HUES64 (cell line): ENCODE results near the gene FYN.

Source experiments
- H3K27ac ChIP-seq: 2 replicates; pipeline ENCODE4 v1.7.0; 2013; ENCODE audit warnings: low read depth, low read length, inconsistent platforms
- H3K27me3 ChIP-seq: 2 replicates; pipeline ENCODE4 v1.6.1; 2013; ENCODE audit warnings: mild to moderate bottlenecking, low read length; ENCODE audit not compliant: insufficient read depth
- H3K36me3 ChIP-seq: 2 replicates; pipeline ENCODE4 v1.6.1; 2013; ENCODE audit warnings: mild to moderate bottlenecking, low read length; ENCODE audit not compliant: insufficient read depth
- H3K4me1 ChIP-seq: 2 replicates; pipeline ENCODE4 v1.6.1; 2013; ENCODE audit warnings: mild to moderate bottlenecking, low read length, moderate library complexity; ENCODE audit not compliant: insufficient read depth
- H3K4me3 ChIP-seq: 2 replicates; pipeline ENCODE4 v1.5.1; 2013; ENCODE audit warnings: mild to moderate bottlenecking, low read length, moderate library complexity
- H3K9ac ChIP-seq: 2 replicates; pipeline ENCODE4 v1.6.1; 2013; ENCODE audit warnings: mild to moderate bottlenecking, low read depth, low read length
- H3K9me3 ChIP-seq: 2 replicates; pipeline ENCODE4 v1.6.1; 2013; ENCODE audit warnings: low read depth, low read length; ENCODE audit not compliant: insufficient read depth
- WGBS: fragments of 150-250, 120-280 bp; methylation state at CpG from one replicate; pipeline ENCODE4 v1.1.7; 2013; ENCODE audit warnings: missing lambda C conversion rate; 5-methylcytosine and 5-hydroxymethylcytosine counted together

FYN gene

GRCh38 chr6:111625461-111626391 is 247.5 kb downstream of the FYN start:
- H3K9ac ChIP-seq: no peak overlapping the region
- H3K27ac ChIP-seq: no peak overlapping the region
- peaks cover 15% of the 10 kb centered on the region; the same call in 1 of the 2 replicates for H3K4me1 ChIP-seq
- no peaks in the 10 kb centered on the region for H3K9me3 ChIP-seq
- 82% methylated on average over 17 of the region's 17 CpGs for WGBS
- H3K36me3 ChIP-seq: no peaks in the 10 kb centered on the region
- H3K4me3 ChIP-seq: no peak overlapping the region
- no peaks in the 10 kb centered on the region for H3K27me3 ChIP-seq

GRCh38 chr6:111625099-111625416 is 248.2 kb downstream of the FYN start:
- H3K36me3 ChIP-seq: no peaks in the 10 kb centered on the region
- peaks cover 15% of the 10 kb centered on the region; the same call in 1 of the 2 replicates for H3K4me1 ChIP-seq
- 93% methylated on average over 3 of the region's 3 CpGs for WGBS
- H3K4me3 ChIP-seq: no peak overlapping the region
- no peaks in the 10 kb centered on the region for H3K9me3 ChIP-seq
- H3K27ac ChIP-seq: no peak overlapping the region
- no peaks in the 10 kb centered on the region for H3K27me3 ChIP-seq
- H3K9ac ChIP-seq: no peak overlapping the region

- H3K36me3 ChIP-seq: no peaks in the 10 kb centered on the region
- H3K4me3 ChIP-seq: no peak overlapping the region
- H3K4me1 ChIP-seq: peaks cover 15% of the 10 kb centered on the region; the same call in 1 of the 2 replicates
- H3K27me3 ChIP-seq: no peaks in the 10 kb centered on the region
- H3K9ac ChIP-seq: no peak overlapping the region
- H3K9me3 ChIP-seq: no peaks in the 10 kb centered on the region
- 88% methylated on average over 4 of the region's 4 CpGs for WGBS
- H3K27ac ChIP-seq: no peak overlapping the region
These were observed 248.7 kb downstream of the FYN start for GRCh38 chr6:111624401-111625098.

GRCh38 chr6:111623046-111623718 is 250.1 kb downstream of the FYN start:
- Histone ChIP-seq H3K27me3 (no peaks in the 10 kb centered on the region), H3K27ac (no peak overlapping the region), H3K9me3 (no peaks in the 10 kb centered on the region), H3K36me3 (no peaks in the 10 kb centered on the region), H3K4me1 (peaks cover 15% of the 10 kb centered on the region; the same call in 1 of the 2 replicates), H3K9ac (no peak overlapping the region), H3K4me3 (no peak overlapping the region)
- WGBS: 84% methylated on average over 9 of the region's 9 CpGs

- Histone ChIP-seq H3K9ac (no peak overlapping the region), H3K4me3 (no peak overlapping the region), H3K4me1 (peaks cover 2% of the 10 kb centered on the region; the same call in 1 of the 2 replicates), H3K36me3 (no peaks in the 10 kb centered on the region), H3K27ac (no peak overlapping the region), H3K9me3 (no peaks in the 10 kb centered on the region), H3K27me3 (no peaks in the 10 kb centered on the region; the same call in 1 of the 2 replicates)
These were observed 253.1 kb downstream of the FYN start for GRCh38 chr6:111620169-111620568.

DNA sequence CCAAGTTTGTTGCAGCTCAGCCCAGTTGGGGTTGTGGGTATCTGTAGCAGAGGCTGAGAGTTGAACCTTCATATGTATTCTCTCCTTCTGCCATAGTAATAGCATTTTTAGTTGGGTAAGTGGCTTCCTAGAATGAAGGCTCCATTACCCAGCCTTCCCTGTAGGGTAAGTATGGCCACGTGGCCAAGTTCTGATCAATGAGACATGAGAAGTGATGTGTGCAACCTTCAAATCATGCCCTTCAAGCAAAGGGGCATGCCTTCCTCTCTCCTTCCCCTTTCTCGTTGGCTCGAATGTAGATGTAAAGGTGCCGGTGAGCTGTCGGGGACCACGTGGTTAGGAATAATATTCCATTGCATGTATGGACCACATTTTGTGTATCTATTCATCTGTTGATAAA is 254.8 kb downstream of the FYN start:
- Histone ChIP-seq H3K27me3 (no peaks in the 10 kb centered on the region; the same call in 1 of the 2 replicates), H3K27ac (no peak overlapping the region), H3K9ac (no peak overlapping the region), H3K36me3 (no peaks in the 10 kb centered on the region), H3K9me3 (no peaks in the 10 kb centered on the region), H3K4me1 (peaks cover 4% of the 10 kb centered on the region; the same call in 1 of the 2 replicates), H3K4me3 (no peak overlapping the region)
- 95% methylated on average over 5 of the region's 6 CpGs for WGBS

DNA sequence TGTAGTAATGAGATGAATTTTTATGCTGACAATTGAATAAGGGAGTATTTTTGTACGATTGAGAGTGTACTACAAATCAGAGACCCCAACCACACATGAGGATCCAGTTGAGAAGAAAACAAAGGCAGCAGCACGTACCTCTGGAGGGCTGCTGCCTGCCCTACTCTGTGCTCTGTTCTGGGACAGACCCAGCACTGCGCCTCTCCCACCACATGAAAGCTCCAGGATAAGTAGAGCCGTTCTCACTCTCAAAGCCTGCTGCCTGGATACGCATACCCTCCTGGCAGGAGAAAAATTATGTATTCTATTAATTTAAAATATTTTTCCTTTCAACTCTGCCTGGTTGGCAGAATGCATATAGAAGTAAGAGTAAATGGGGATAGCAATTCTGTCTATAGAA is 256.1 kb downstream of the FYN start:
- Histone ChIP-seq H3K9ac (no peak overlapping the region), H3K4me3 (no peak overlapping the region), H3K36me3 (no peaks in the 10 kb centered on the region), H3K27ac (no peak overlapping the region), H3K9me3 (no peaks in the 10 kb centered on the region), H3K27me3 (no peaks in the 10 kb centered on the region; the same call in 1 of the 2 replicates), H3K4me1 (peaks cover 4% of the 10 kb centered on the region; the same call in 1 of the 2 replicates)
- WGBS: 92% methylated on average over 3 of the region's 5 CpGs

DNA sequence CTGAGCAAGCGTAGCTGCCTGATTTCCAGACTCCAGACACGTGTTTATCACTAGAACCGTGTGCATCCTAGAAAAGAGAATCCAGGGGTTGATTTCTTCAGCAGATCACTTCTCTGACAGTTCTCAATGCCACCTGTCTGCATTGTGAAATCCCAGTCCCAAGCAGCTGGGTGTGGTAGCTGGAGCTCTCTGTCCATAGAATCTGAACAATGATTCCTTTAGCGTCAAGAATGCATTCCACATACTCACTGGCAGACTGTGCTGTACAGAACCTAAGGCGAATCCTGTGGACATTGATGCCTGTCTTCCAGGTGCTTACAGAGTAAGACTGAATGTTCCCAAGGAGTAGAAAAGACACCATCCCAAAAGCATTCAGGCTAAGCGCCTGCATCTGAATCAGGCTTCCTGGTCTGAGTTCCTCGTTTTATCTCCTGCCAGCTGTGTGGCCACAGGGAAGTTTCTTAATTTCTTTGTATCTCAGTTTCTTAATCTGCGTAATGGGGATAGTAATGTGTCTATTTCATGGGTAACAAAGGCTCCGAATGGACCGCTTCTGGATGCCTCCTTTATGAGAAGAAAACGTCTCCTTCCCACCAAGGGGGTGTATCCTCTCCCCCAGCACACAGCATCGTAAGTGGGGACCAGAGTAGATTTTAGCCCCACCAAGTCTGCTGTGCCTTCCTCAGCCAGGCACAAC is 257.2 kb downstream of the FYN start:
- no peaks in the 10 kb centered on the region for H3K36me3 ChIP-seq
- H3K9ac ChIP-seq: no peak overlapping the region
- H3K27me3 ChIP-seq: no peaks in the 10 kb centered on the region; the same call in 1 of the 2 replicates
- peaks cover 4% of the 10 kb centered on the region; the same call in 1 of the 2 replicates for H3K4me1 ChIP-seq
- H3K27ac ChIP-seq: no peak overlapping the region
- 89% methylated on average over 12 of the region's 12 CpGs for WGBS
- no peak overlapping the region for H3K4me3 ChIP-seq
- H3K9me3 ChIP-seq: no peaks in the 10 kb centered on the region

GRCh38 chr6:111614833-111615582 is 258.2 kb downstream of the FYN start:
- Histone ChIP-seq H3K4me1 (peaks cover 4% of the 10 kb centered on the region; the same call in 1 of the 2 replicates), H3K4me3 (no peak overlapping the region), H3K9me3 (no peaks in the 10 kb centered on the region), H3K9ac (no peak overlapping the region), H3K27ac (no peak overlapping the region), H3K27me3 (no peaks in the 10 kb centered on the region; the same call in 1 of the 2 replicates), H3K36me3 (no peaks in the 10 kb centered on the region)
- 44% methylated on average over 12 of the region's 12 CpGs for WGBS

GRCh38 chr6:111612379-111612778 is 260.9 kb downstream of the FYN start:
- 96% methylated on average over 3 of the region's 3 CpGs for WGBS
- no peak overlapping the region for H3K9ac ChIP-seq
- H3K4me1 ChIP-seq: peaks cover 4% of the 10 kb centered on the region; the same call in 1 of the 2 replicates

More at GRCh38 chr6:111612379-111612778, 260.9 kb downstream of the FYN start:
- H3K27ac ChIP-seq: no peak overlapping the region
- H3K36me3 ChIP-seq: no peaks in the 10 kb centered on the region
- no peak overlapping the region for H3K4me3 ChIP-seq
- no peaks in the 10 kb centered on the region; the same call in 1 of the 2 replicates for H3K27me3 ChIP-seq
- H3K9me3 ChIP-seq: no peaks in the 10 kb centered on the region
